ENCODE results near the gene BTBD9.

DNA sequence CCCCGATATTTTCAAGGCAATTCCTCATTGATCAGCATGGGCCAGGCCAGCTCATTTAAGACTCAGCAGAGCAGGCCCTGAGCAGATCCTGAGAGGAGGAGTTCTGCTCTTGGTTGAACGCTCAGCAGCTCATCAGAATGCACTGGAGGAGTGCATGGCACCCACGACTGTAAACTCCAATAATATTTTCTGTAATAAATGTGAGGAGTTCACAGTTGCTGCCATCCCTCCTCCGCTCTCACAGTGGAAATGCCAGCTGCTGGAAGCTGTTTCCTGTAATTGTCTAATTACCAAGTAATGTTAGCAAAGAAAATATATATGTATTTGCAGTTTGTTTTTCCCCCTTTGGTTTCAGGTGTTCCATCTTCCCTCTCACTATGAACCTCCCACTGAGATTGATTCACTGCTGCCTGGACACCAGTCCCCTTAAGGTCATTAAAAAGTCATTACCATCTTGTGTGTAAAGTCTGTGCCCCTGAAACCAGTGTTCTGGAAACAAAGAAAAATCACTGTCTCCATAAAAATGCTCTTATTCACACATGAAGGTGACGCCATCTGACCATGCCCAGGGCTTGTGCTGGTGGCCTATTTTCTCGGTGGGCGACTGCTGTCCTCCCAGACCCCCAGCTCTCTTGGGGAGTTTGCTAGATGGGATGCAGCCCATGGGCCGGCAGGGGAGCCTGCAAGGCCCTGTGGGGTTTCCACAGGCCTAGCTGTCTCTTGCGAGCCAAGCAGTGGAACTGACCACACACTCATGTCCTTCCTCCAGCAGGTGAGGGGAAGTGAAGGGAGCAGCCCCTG is 446.0 kb downstream of the BTBD9 start:
- TF ChIP-seq, protein P1, sequence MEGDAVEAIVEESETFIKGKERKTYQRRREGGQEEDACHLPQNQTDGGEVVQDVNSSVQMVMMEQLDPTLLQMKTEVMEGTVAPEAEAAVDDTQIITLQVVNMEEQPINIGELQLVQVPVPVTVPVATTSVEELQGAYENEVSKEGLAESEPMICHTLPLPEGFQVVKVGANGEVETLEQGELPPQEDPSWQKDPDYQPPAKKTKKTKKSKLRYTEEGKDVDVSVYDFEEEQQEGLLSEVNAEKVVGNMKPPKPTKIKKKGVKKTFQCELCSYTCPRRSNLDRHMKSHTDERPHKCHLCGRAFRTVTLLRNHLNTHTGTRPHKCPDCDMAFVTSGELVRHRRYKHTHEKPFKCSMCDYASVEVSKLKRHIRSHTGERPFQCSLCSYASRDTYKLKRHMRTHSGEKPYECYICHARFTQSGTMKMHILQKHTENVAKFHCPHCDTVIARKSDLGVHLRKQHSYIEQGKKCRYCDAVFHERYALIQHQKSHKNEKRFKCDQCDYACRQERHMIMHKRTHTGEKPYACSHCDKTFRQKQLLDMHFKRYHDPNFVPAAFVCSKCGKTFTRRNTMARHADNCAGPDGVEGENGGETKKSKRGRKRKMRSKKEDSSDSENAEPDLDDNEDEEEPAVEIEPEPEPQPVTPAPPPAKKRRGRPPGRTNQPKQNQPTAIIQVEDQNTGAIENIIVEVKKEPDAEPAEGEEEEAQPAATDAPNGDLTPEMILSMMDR (conservative IDR thresholded peaks at IDR 0.05) = no peak
- no peak for TF ChIP-seq EZH2 (IDR thresholded peaks at IDR 0.05; ENCODE audit: low read depth)

All from PC-9 (cell line).